Ishikawa (cell line): ENCODE data around the gene ESF1.

ENCODE experiments used
- CEBPB ChIP-seq: IDR thresholded peaks from 2 replicates; pipeline ENCODE4 v1.6.1; 2012
- CREB1 ChIP-seq: IDR thresholded peaks from 2 replicates; pipeline ENCODE4 v1.6.1; 2012; ENCODE audit warnings: low read depth
- EGR1 ChIP-seq: IDR thresholded peaks from 2 replicates; pipeline ENCODE4 v1.6.1; 2012
- EP300 ChIP-seq: IDR thresholded peaks from 2 replicates; pipeline ENCODE4 v1.6.1; 2012; ENCODE audit warnings: borderline replicate concordance
- FOXM1 ChIP-seq: IDR thresholded peaks from 2 replicates; pipeline ENCODE4 v1.6.1; 2012; ENCODE audit warnings: low read depth, borderline replicate concordance
- MAX ChIP-seq: IDR thresholded peaks from 2 replicates; pipeline ENCODE4 v1.6.1; 2012
- NFIC ChIP-seq: IDR thresholded peaks from 2 replicates; pipeline ENCODE4 v1.6.1; 2012
- RAD21 ChIP-seq: IDR thresholded peaks from 2 replicates; pipeline ENCODE4 v1.6.1; 2012; ENCODE audit warnings: low read depth
- REST ChIP-seq: IDR thresholded peaks from 2 replicates; pipeline ENCODE4 v1.6.1; 2012; ENCODE audit warnings: low read depth, mild to moderate bottlenecking
- TAF1 ChIP-seq: IDR thresholded peaks from 2 replicates; pipeline ENCODE4 v1.6.1; 2012; ENCODE audit warnings: low read depth, mild to moderate bottlenecking
- TCF12 ChIP-seq: IDR thresholded peaks from 2 replicates; pipeline ENCODE4 v1.6.1; 2012; ENCODE audit warnings: low read depth
- TEAD4 ChIP-seq: IDR thresholded peaks from 2 replicates; pipeline ENCODE4 v1.6.1; 2012
- USF1 ChIP-seq: IDR thresholded peaks from 2 replicates; pipeline ENCODE4 v1.6.1; 2012
- YY1 ChIP-seq: IDR thresholded peaks from 2 replicates; pipeline ENCODE4 v1.6.1; 2012; ENCODE audit warnings: low read depth
- ZBTB7A ChIP-seq: IDR thresholded peaks from 2 replicates; pipeline ENCODE4 v1.6.1; 2012; ENCODE audit warnings: low read depth

Gene ESF1

GRCh38 chr20:13755809-13756208, 28.9 kb downstream of the ESF1 start:
- no peak for TF ChIP-seq EP300
- TF ChIP-seq RAD21 = no peak
- TF ChIP-seq USF1 = no peak
- no peak for TF ChIP-seq MAX
- no peak for TF ChIP-seq YY1
- no peak for TF ChIP-seq CREB1
- no peak for TF ChIP-seq FOXM1
- no peak for TF ChIP-seq ZBTB7A
- TF ChIP-seq EGR1 = no peak
- TF ChIP-seq REST = no peak

- TF ChIP-seq TCF12 = no peak
- no peak for TF ChIP-seq ZBTB7A
- no peak for TF ChIP-seq RAD21
- no peak for TF ChIP-seq REST
- TF ChIP-seq TAF1 = no peak
- TF ChIP-seq USF1 = no peak
- TF ChIP-seq TEAD4 = no peak
- TF ChIP-seq EP300 = no peak
- TF ChIP-seq FOXM1 = no peak
- TF ChIP-seq NFIC = no peak
- no peak for TF ChIP-seq EGR1
- no peak for TF ChIP-seq CEBPB
- TF ChIP-seq CREB1 = no peak
- no peak for TF ChIP-seq MAX
- no peak for TF ChIP-seq YY1
Observed at GRCh38 chr20:13753436-13754036, 31.2 kb downstream of the ESF1 start.

GRCh38 chr20:13749811-13750210, 34.9 kb downstream of the ESF1 start:
- no peak for TF ChIP-seq CEBPB
- TF ChIP-seq TAF1 = no peak
- TF ChIP-seq ZBTB7A = no peak
- TF ChIP-seq REST = no peak
- no peak for TF ChIP-seq TCF12

- no peak for TF ChIP-seq FOXM1
- TF ChIP-seq ZBTB7A = no peak
- TF ChIP-seq TEAD4 = no peak
- no peak for TF ChIP-seq NFIC
- TF ChIP-seq RAD21 = no peak
- TF ChIP-seq MAX = no peak
- TF ChIP-seq EGR1 = no peak
- no peak for TF ChIP-seq TAF1
- TF ChIP-seq YY1 = no peak
- no peak for TF ChIP-seq REST
- TF ChIP-seq USF1 = no peak
- no peak for TF ChIP-seq TCF12
- no peak for TF ChIP-seq CREB1
- TF ChIP-seq CEBPB = no peak
- no peak for TF ChIP-seq EP300
Observed at GRCh38 chr20:13745784-13746183, 38.9 kb downstream of the ESF1 start.
